Stimulated activated CD4-positive, alpha-beta T cell treated with anti-CD3 and anti-CD28 coated beads, Interleukin-1b, Interleukin-23, amount 100 ng/mL, for 48 hours (primary cell): Measurements from ENCODE around the gene TNFRSF18.

Experiments
- DNase-seq: peaks from one replicate; pipeline ENCODE4 v3.0.0-alpha.2; 2020

The TNFRSF18 gene

GRCh38 chr1:1175221-1176062 lies 30.9 kb downstream of the TNFRSF18 start:
- DNase-seq = no peak

- no peak for DNase-seq
Measured at GRCh38 chr1:1173793-1174415, 32.5 kb downstream of the TNFRSF18 start, which contains the start of gene TTLL10. TTLL10 (plus strand) TSS chr1:1173880; CDS start chr1:1179216, 5,336 bp downstream.

- no peak for DNase-seq
Measured at GRCh38 chr1:1173061-1173792, 33.2 kb downstream of the TNFRSF18 start.

GRCh38 chr1:1171546-1172340 lies 34.6 kb downstream of the TNFRSF18 start:
- DNase-seq = no peak

- no peak for DNase-seq
Measured at GRCh38 chr1:1171161-1171545, 35.2 kb downstream of the TNFRSF18 start.

GRCh38 chr1:1170215-1171091 lies 35.9 kb downstream of the TNFRSF18 start:
- no peak for DNase-seq

- no peak for DNase-seq
Measured at GRCh38 chr1:1169429-1170214, 36.8 kb downstream of the TNFRSF18 start.

- no peak for DNase-seq
Measured at GRCh38 chr1:1168451-1169411, 37.7 kb downstream of the TNFRSF18 start.

- DNase-seq = no peak
Measured at GRCh38 chr1:1167841-1168450, 38.4 kb downstream of the TNFRSF18 start.

GRCh38 chr1:1167398-1167821 lies 39.0 kb downstream of the TNFRSF18 start:
- no peak for DNase-seq

- DNase-seq = no peak
Measured at GRCh38 chr1:1166642-1167397, 39.6 kb downstream of the TNFRSF18 start.

- no peak for DNase-seq
Measured at GRCh38 chr1:1165900-1166421, 40.4 kb downstream of the TNFRSF18 start.

GRCh38 chr1:1165485-1165884 lies 40.9 kb downstream of the TNFRSF18 start:
- no peak for DNase-seq

- DNase-seq = no peak
Measured at GRCh38 chr1:1164701-1165451, 41.5 kb downstream of the TNFRSF18 start.

- DNase-seq = no peak
Measured at GRCh38 chr1:1164361-1164700, 42.1 kb downstream of the TNFRSF18 start.

- no peak for DNase-seq
Measured at GRCh38 chr1:1163538-1164070, 42.8 kb downstream of the TNFRSF18 start.
